KMS-11 (cell line): ENCODE measurements around the gene CENPP.
"Not testable (repeated sequence)": the region's sequence is repeated elsewhere in the genome, so short reads cannot be mapped to it uniquely, and the experiment has no call there.

Source experiments
- H2AFZ ChIP-seq: fragments of 200-600 bp; sonication (generic); 2 replicates; pipeline ENCODE4 v1.6.1; 2016; ENCODE audit warnings: antibody characterized with exemption, mixed run types, low read depth
- H3K27ac ChIP-seq: fragments of 200-600 bp; sonication (generic); 2 replicates; pipeline ENCODE4 v1.6.1; 2016; ENCODE audit warnings: mild to moderate bottlenecking, mixed run types
- H3K27me3 ChIP-seq: fragments of 200-600 bp; sonication (generic); 2 replicates; pipeline ENCODE4 v1.6.1; 2017; ENCODE audit warnings: mild to moderate bottlenecking, low read depth, mixed run types, moderate library complexity; ENCODE audit not compliant: insufficient read depth
- H3K36me3 ChIP-seq: fragments of 200-600 bp; sonication (generic); 2 replicates; pipeline ENCODE4 v1.6.1; 2017; ENCODE audit warnings: mild to moderate bottlenecking, mixed run types; ENCODE audit not compliant: insufficient read depth
- H3K4me1 ChIP-seq: fragments of 200-600 bp; sonication (generic); 2 replicates; pipeline ENCODE4 v1.6.1; 2016; ENCODE audit warnings: mild to moderate bottlenecking, low read depth, mixed run types; ENCODE audit not compliant: poor library complexity, severe bottlenecking
- H3K4me2 ChIP-seq: fragments of 200-600 bp; sonication (generic); 2 replicates; pipeline ENCODE4 v1.7.0; 2016; ENCODE audit warnings: mild to moderate bottlenecking, mixed run types
- H3K4me3 ChIP-seq: fragments of 200-600 bp; sonication (generic); IDR thresholded peaks from 2 replicates; pipeline ENCODE4 v1.6.1; 2017; ENCODE audit warnings: low read depth, low read length, mixed read lengths; ENCODE audit not compliant: insufficient read depth
- H3K79me2 ChIP-seq: fragments of 200-600 bp; sonication (generic); 2 replicates; pipeline ENCODE4 v1.6.1; 2016; ENCODE audit warnings: low read depth, mixed run types; ENCODE audit not compliant: insufficient read depth
- H3K9ac ChIP-seq: fragments of 200-600 bp; sonication (generic); 2 replicates; pipeline ENCODE4 v1.6.1; 2016; ENCODE audit warnings: mild to moderate bottlenecking, mixed run types
- H4K20me1 ChIP-seq: fragments of 200-600 bp; sonication (generic); 2 replicates; pipeline ENCODE4 v1.6.1; 2016; ENCODE audit warnings: mild to moderate bottlenecking, mixed run types; ENCODE audit not compliant: insufficient read depth
- TF ChIP-seq, protein P1 (sequence below): fragments of 200-600 bp; sonication (generic); conservative IDR thresholded peaks from 2 replicates; pipeline ENCODE4 v1.6.1; 2017; ENCODE audit warnings: low read depth, mild to moderate bottlenecking, antibody characterized with exemption, low read length, moderate library complexity, mixed read lengths

The CENPP gene

DNA sequence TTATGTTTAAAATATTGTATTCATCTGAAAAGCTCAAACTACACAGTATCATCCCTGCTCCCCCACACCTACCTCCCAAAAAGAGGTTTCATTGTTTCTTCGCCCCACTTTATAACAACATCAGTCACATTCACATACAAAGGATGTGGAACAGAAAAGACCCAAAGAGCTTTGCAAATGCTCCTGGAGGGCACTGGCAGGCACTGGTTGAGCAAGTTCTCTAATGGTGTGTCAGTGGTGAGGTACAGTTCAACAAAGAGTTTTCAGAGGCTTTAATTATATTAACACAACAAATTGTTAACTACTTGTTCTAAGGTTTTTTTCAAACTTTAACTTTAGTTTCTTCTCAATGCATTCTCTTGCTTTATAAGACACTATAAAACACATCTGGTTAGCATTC lies 264.2 kb downstream of the CENPP start:
- no peak overlapping the region for H3K4me2 ChIP-seq
- TF ChIP-seq, protein P1, sequence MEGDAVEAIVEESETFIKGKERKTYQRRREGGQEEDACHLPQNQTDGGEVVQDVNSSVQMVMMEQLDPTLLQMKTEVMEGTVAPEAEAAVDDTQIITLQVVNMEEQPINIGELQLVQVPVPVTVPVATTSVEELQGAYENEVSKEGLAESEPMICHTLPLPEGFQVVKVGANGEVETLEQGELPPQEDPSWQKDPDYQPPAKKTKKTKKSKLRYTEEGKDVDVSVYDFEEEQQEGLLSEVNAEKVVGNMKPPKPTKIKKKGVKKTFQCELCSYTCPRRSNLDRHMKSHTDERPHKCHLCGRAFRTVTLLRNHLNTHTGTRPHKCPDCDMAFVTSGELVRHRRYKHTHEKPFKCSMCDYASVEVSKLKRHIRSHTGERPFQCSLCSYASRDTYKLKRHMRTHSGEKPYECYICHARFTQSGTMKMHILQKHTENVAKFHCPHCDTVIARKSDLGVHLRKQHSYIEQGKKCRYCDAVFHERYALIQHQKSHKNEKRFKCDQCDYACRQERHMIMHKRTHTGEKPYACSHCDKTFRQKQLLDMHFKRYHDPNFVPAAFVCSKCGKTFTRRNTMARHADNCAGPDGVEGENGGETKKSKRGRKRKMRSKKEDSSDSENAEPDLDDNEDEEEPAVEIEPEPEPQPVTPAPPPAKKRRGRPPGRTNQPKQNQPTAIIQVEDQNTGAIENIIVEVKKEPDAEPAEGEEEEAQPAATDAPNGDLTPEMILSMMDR, result no peak
- no peak overlapping the region for H3K27ac ChIP-seq
- H3K9ac ChIP-seq, result no peak overlapping the region
- no peaks in the 10 kb centered on the region for H4K20me1 ChIP-seq
- H3K36me3 ChIP-seq, result no peaks in the 10 kb centered on the region
- H3K4me3 ChIP-seq, result no peak overlapping the region
- H3K27me3 ChIP-seq, result no peaks in the 10 kb centered on the region
- H2AFZ ChIP-seq, result no peak overlapping the region
- H3K4me1 ChIP-seq, result no peaks in the 10 kb centered on the region
- H3K79me2 ChIP-seq, result no peaks in the 10 kb centered on the region

GRCh38 chr9:92590377-92590776 lies 264.6 kb downstream of the CENPP start:
- Histone ChIP-seq H3K79me2 (no peaks in the 10 kb centered on the region), H3K9ac (no peak overlapping the region), H3K27ac (no peak overlapping the region), H3K27me3 (no peaks in the 10 kb centered on the region), H3K4me3 (no peak overlapping the region), H4K20me1 (no peaks in the 10 kb centered on the region), H3K4me1 (no peaks in the 10 kb centered on the region), H3K36me3 (no peaks in the 10 kb centered on the region), H3K4me2 (no peak overlapping the region), H2AFZ (no peak overlapping the region)
- TF ChIP-seq, protein P1, result no peak

- TF ChIP-seq, protein P1, result no peak
- Histone ChIP-seq H3K79me2 (no peaks in the 10 kb centered on the region), H2AFZ (no peak overlapping the region), H3K4me2 (no peak overlapping the region), H3K9ac (no peak overlapping the region), H4K20me1 (no peaks in the 10 kb centered on the region), H3K36me3 (no peaks in the 10 kb centered on the region), H3K4me3 (no peak overlapping the region), H3K27me3 (no peaks in the 10 kb centered on the region), H3K27ac (no peak overlapping the region), H3K4me1 (no peaks in the 10 kb centered on the region)
Observed at GRCh38 chr9:92592537-92592936, 266.8 kb downstream of the CENPP start.

DNA sequence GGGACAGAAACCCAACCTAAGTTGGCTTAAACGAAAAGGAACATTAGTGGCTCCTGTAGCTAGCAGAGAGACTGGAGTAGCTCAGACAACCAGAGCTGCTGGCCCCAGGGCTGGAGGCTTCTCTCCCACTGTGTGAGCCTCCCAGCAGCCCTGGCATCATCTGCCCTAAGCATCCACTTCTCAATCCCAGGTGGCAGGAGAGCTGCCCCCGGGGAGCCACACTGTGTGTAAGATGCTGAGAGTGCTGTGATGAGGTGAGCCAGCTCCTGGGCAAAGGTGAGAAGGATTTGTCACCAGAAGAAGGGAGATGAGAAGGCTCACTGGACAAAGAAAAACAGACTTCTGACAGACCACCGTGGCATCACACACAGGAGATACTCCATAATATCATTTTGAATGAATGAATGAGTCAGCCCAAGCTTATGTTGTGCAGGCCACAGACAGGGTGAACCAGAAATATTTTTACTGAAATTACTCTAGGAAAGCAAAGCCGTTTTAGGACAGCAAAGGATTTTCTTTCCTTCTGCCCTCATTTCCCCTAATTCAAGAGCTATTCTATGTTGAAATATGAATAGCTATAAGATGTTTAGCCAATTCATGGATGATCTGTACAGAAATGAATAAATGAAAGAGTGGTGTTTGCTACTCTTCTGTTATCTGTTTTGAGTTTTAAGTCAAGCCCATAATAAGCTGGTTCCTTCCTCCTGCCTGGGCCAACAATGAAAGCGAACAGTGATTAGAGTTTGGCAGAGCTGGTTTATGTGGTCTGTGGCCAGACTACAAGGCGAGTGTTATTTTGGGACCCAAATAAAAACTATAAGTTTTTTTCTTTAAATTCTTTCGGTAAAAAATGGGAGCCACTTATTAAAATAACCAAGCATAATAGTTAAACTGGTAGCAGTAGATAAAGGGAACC lies 267.5 kb downstream of the CENPP start:
- Histone ChIP-seq H3K36me3 (no peaks in the 10 kb centered on the region), H3K27ac (no peak overlapping the region), H3K9ac (no peak overlapping the region), H2AFZ (no peak overlapping the region), H3K4me2 (no peak overlapping the region), H3K4me1 (no peaks in the 10 kb centered on the region), H3K4me3 (no peak overlapping the region), H3K27me3 (no peaks in the 10 kb centered on the region), H3K79me2 (no peaks in the 10 kb centered on the region), H4K20me1 (no peaks in the 10 kb centered on the region)
- TF ChIP-seq, protein P1, result no peak

- not testable (repeated sequence) for H3K4me1 ChIP-seq, H3K27me3 ChIP-seq, H3K36me3 ChIP-seq, H2AFZ ChIP-seq, H3K9ac ChIP-seq, H3K4me3 ChIP-seq, H3K79me2 ChIP-seq, H3K4me2 ChIP-seq, H3K27ac ChIP-seq, H4K20me1 ChIP-seq
Observed at GRCh38 chr9:92595075-92595474, 269.3 kb downstream of the CENPP start.
